Adrenal gland (tissue), 12 donors: Measurements from ENCODE around the gene HSDL2. TPM values are rescaled to one million over a fixed set of nuclear protein-coding genes. Genes with fewer than 3 reads are reported as not detected.
A peak's percentile ranks its signal among the peaks of the same experiment; 100 is the strongest.
"Not testable (repeated sequence)": the region's sequence is repeated elsewhere in the genome, so short reads cannot be mapped to it uniquely, and the experiment has no call there.

Source experiments
- DNase-seq, 7 donors: peaks; one replicate each; pipeline ENCODE4 v3.0.0-alpha.2; 2019 to 2020
- H3K27ac ChIP-seq, 5 donors: fragments of 200-600 bp; sonication (generic) in 4 of 5; 1 replicate in 3 of 5; 2 replicates in 2 of 5; pipeline versions ENCODE4 v1.5.1 to v1.8.0; 2016 to 2020; ENCODE audit warnings: mild to moderate bottlenecking in 1 of 5
- H3K27me3 ChIP-seq: fragments of 200-600 bp; 2 replicates; pipeline ENCODE4 v1.8.0; 2021
- H3K36me3 ChIP-seq, 2 donors: fragments of 200-600 bp; replicated peaks in 1 of 2; 1 replicate in 1 of 2; 2 replicates in 1 of 2; pipeline versions ENCODE4 v1.5.1 to v1.8.0; 2018 to 2022
- H3K4me1 ChIP-seq, 2 donors: fragments of 200-600 bp; replicated peaks in 1 of 2; 1 replicate in 1 of 2; 2 replicates in 1 of 2; pipeline versions ENCODE4 v1.5.1 to v1.8.0; 2018 to 2021
- H3K4me3 ChIP-seq, 4 donors: fragments of 200-600 bp; sonication (generic) in 3 of 4; one replicate each; pipeline ENCODE4 v1.5.1; 2016 to 2018
- H3K9me3 ChIP-seq, 3 donors: fragments of 200-600 bp; sonication (generic) in 1 of 3; replicated peaks in 1 of 3; 1 replicate in 2 of 3; 2 replicates in 1 of 3; pipeline versions ENCODE4 v1.5.1 to v1.8.0; 2016 to 2021
- POLR2A ChIP-seq, 2 donors: fragments of 450-650 bp; IDR thresholded peaks; one replicate each; pipeline ENCODE4 v1.6.1; 2017; ENCODE audit warnings: antibody characterized with exemption in 2 of 2, mild to moderate bottlenecking in 2 of 2, moderate library complexity in 1 of 2
- WGBS, 4 donors: extraction: QIAGEN DNeasy Blood & Tissue Kit in 2 of 4; methylation state at CpG; one replicate each; pipeline versions ENCODE4 v1.1.5 to v1.1.7; 2013 to 2017; 5-methylcytosine and 5-hydroxymethylcytosine counted together
- intact Hi-C, 2 donors: fragments of 100-400 bp; cut with DNase I; formaldehyde crosslinking; loops; one replicate each; pipeline versions ENCODE4 v1.14.1 to v1.15.0; 2022 to 2023
- polyA plus RNA-seq, 3 donors: library from polyadenylated mRNA; stranded (reverse); fragments of 200-250 nt in 2 of 3; fragments of 350-450 nt in 1 of 3; fragmentation: Illumina TruSeq in 1 of 3; extraction: RNeasy Lipid Tissue Mini Kit (QIAGEN cat#74804) in 1 of 3; gene quantifications; one replicate each; pipeline ENCODE4 v1.2.3, GENCODE V29; 2013 to 2014
- total RNA-seq, 9 donors: library from RNA; depleted of rRNA in 4 of 9; stranded (reverse); fragments of >200 nt in 4 of 9; fragments of 120-200 nt in 1 of 9; fragmentation: NEBNext Ultra II Directional in 1 of 9; extraction: Animal tissue kit (Norgen Biotek cat#: 25700) in 1 of 9; gene quantifications; one replicate each; pipeline versions ENCODE4 v1.1.0 to v1.2.4, GENCODE V29; 2013 to 2023
- TF ChIP-seq, protein P1 (sequence below), 6 experiments: fragments of 450-650 bp in 4 of 6; fragments of 200-600 bp in 2 of 6; sonication (generic) in 1 of 6; IDR thresholded peaks; 1 replicate in 5 of 6; 2 replicates in 1 of 6; pipeline versions ENCODE4 v1.5.1 to v1.8.0; 2016 to 2021; ENCODE audit warnings: antibody characterized with exemption in 6 of 6, mild to moderate bottlenecking in 2 of 6, moderate library complexity in 1 of 6
- donor health status: healthy with polysubstance abuse.
- donor health status: Bipolar disorder and iron deficiency.
- donor health status: DM: yes; HTN: yes; CAD: no.
- donor health status: DM: no; HTN: no; CAD: no.
- donor health status: DM: no; HTN: no; CAD: no.
- donor health status: DM: yes; HTN: yes; CAD: no.

The HSDL2 gene
- total and polyA plus RNA-seq, 12 donors, result 43.8 to 127 (median 85.2) TPM

DNA sequence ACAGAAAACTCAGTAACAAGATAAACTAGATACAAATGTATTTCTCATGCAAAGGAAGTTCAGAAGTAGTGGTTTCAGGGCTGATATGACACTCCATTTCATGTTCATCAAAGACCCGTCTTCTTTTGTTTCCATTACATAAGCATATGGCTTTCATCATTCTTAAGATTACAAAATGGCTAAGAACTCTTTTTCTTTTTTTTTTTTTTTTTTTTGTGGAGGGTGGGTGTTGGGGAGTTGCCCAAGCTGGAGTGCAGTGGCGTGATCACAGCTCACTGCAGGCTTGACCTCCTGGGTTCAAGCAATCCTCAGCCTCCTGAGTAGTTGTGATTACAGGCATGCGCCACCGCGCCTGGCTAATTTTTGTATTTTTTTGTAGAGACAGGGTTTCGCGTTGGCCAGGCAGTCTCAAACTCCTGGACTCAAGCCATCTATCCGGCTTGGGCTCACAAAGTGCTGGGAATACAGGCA, 24.4 kb upstream of the HSDL2 start:
- no peak for DNase-seq
- Histone ChIP-seq H3K4me1 (no peaks in the 10 kb centered on the region), H3K36me3 (no peaks in the 10 kb centered on the region), H3K4me3 (no peak overlapping the region), H3K9me3 (no peaks in the 10 kb centered on the region), H3K27ac (no peak overlapping the region), H3K27me3 (no peaks in the 10 kb centered on the region)
- 75 to 82% (median 79%) methylated on average over 8 of the region's 8 CpGs for WGBS, 4 donors
- TF ChIP-seq, protein P1, sequence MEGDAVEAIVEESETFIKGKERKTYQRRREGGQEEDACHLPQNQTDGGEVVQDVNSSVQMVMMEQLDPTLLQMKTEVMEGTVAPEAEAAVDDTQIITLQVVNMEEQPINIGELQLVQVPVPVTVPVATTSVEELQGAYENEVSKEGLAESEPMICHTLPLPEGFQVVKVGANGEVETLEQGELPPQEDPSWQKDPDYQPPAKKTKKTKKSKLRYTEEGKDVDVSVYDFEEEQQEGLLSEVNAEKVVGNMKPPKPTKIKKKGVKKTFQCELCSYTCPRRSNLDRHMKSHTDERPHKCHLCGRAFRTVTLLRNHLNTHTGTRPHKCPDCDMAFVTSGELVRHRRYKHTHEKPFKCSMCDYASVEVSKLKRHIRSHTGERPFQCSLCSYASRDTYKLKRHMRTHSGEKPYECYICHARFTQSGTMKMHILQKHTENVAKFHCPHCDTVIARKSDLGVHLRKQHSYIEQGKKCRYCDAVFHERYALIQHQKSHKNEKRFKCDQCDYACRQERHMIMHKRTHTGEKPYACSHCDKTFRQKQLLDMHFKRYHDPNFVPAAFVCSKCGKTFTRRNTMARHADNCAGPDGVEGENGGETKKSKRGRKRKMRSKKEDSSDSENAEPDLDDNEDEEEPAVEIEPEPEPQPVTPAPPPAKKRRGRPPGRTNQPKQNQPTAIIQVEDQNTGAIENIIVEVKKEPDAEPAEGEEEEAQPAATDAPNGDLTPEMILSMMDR (IDR thresholded peaks at IDR 0.05), result no peak
- TF ChIP-seq POLR2A (IDR thresholded peaks at IDR 0.05), result no peak
- intact Hi-C loops, result loop anchor here in 1 of 2 donors (5.0 kb wide), 1 partner anchor 258 kb away; no protein-coding TSS in a partner anchor

DNA sequence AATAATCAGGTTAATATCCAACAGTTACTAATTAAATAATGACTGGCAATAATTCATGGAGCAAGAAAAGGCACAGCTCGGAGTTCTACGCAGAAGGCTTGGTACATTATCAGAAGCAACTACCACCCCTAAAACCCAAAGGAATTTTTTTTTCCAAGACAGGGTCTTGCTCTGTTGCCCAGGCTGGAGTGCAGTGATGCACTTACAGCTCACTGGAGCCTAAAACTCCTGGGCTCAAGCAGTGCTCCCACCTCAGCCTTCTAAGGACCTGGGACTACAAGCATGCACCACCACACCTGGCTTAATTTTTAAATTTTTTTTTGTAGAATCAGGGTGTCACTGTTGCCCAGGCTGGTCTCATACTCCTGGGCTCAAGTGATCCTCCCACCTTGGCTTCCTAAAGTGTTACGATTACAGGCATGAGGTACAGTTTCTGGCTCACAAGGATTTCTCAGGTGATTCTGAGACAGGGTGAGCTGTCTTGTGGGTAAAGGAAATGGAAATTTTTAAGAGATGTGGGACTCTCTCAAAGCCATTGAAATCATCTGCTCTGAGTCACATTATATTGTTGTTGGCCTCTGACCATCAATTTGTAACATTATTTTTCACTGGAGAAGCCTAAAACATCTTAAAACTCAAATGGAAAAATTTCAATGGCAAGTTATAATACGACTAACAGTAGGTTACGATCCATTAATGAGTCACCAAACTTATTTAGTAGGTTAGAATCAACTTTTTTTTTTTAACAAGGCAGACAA, 19.7 kb upstream of the HSDL2 start:
- Histone ChIP-seq H3K4me1 (no peaks in the 10 kb centered on the region), H3K27me3 (no peaks in the 10 kb centered on the region), H3K36me3 (no peaks in the 10 kb centered on the region), H3K27ac (peak overlapping the region in 2 of 5 donors; percentile 8 to 32), H3K9me3 (no peaks in the 10 kb centered on the region), H3K4me3 (no peak overlapping the region)
- no peak for TF ChIP-seq POLR2A (IDR thresholded peaks at IDR 0.05)
- TF ChIP-seq, protein P1 (IDR thresholded peaks at IDR 0.05), result no peak
- no peak for DNase-seq
- intact Hi-C loops, result no loop called here
- 61 to 68% (median 67%) methylated on average over 5 of the region's 5 CpGs for WGBS, 4 donors

DNA sequence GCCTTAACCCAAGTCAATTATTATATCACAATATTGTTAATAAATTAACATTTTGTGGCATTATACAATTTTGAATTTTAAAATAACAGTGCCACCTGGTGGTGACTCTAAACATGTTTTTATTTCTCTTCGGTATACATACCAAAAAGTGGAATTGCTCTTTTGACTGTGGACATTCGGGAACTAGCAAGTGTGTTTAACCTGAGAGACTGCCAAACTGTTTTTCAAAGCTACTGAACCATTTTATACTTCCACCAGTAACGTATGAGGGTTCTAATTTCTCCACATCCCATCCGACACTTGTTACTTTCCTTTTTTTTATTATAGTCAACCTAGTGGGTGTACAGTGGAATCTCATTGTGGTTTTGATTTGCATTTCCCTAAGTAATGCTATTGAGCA, 18.3 kb upstream of the HSDL2 start:
- Histone ChIP-seq H3K4me3 (no peak overlapping the region), H3K27ac (no peak overlapping the region), H3K4me1 (no peaks in the 10 kb centered on the region), H3K27me3 (no peaks in the 10 kb centered on the region), H3K36me3 (no peaks in the 10 kb centered on the region), H3K9me3 (no peaks in the 10 kb centered on the region)
- intact Hi-C loops, result no loop called here
- DNase-seq, result no peak
- TF ChIP-seq, protein P1 (IDR thresholded peaks at IDR 0.05), result peak; percentile 56 to 75 (median 62)
- TF ChIP-seq POLR2A (IDR thresholded peaks at IDR 0.05), result no peak
- WGBS, 4 donors, result 12 to 15% (median 14%) methylated on average over 4 of the region's 4 CpGs

DNA sequence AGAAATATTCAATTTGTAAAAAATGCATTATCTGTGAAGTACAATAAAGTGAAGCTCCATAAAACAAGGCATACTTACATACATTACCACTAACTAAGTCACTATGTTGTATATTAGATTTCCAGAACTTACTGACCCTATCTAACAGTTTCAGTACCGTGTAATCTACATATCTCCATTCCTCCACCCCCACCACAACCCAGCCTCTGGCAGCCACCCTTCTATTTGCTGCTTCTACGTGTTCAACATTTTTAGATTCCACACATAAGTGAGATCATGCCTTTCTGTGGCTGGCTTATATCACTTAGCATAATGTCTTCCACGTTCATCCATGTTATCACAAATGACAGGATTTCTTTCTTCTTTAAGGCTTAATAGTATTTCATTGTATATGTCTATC, 15.1 kb upstream of the HSDL2 start:
- 74 to 92% (median 91%) methylated on average over 3 of the region's 3 CpGs for WGBS, 4 donors
- no peak for DNase-seq

DNA sequence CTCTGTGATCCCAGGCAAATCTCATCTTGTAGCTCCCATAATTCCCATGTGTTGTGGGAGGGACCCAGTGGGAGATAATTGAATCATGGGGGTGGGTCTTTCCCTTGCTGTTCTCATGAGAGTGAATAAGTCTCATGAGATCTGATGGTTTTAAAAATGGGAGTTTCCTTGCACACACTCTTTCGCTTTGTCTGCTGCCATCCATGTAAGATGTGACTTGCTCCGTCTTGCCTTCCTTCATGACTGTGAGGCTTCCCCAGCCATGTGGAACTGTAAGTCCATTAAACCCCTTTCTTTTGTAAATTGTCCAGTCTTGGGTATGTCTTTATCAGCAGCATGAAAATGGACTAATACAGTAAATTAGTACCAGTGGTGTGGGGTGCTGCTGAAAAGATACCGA, 14.7 kb upstream of the HSDL2 start:
- H3K36me3 ChIP-seq, result not testable (repeated sequence)

More for the DNA sequence above, 15.1 kb upstream of the HSDL2 start:
- Histone ChIP-seq H3K4me3 (no peak overlapping the region), H3K27ac (no peak overlapping the region), H3K36me3 (no peaks in the 10 kb centered on the region), H3K27me3 (no peaks in the 10 kb centered on the region), H3K9me3 (peaks cover 0 to 8% (median 0%) of the 10 kb centered on the region in 3 donors), H3K4me1 (no peaks in the 10 kb centered on the region)
- intact Hi-C loops, result no loop called here
- TF ChIP-seq, protein P1 (IDR thresholded peaks at IDR 0.05), result no peak
- TF ChIP-seq POLR2A (IDR thresholded peaks at IDR 0.05), result no peak

More for the DNA sequence above, 14.7 kb upstream of the HSDL2 start:
- WGBS, 4 donors, result 96 to 98% (median 98%) methylated on average over 3 of the region's 3 CpGs
- H3K4me1 ChIP-seq, DNase-seq, H3K27me3 ChIP-seq, H3K9me3 ChIP-seq, H3K27ac ChIP-seq, intact Hi-C loops, H3K4me3 ChIP-seq: not testable (repeated sequence)
